Measurements from ENCODE around the gene COX6B2. TPM values are rescaled to one million over a fixed set of nuclear protein-coding genes. Genes with fewer than 3 reads are reported as not detected.

Gene COX6B2
- total RNA-seq, 4 donors from 2014 or later: 0.14 to 4.6 TPM; not detected in 2

GRCh38 chr19:55365245-55365644 is 10.7 kb upstream of the COX6B2 start:
- Histone ChIP-seq H3K4me3 (no peak overlapping the region), H3K27me3 (peaks cover 14 to 15% of the 10 kb centered on the region in 2 donors), H3K4me1 (peaks cover 0 to 13% of the 10 kb centered on the region in 2 donors), H3K9me3 (no peaks in the 10 kb centered on the region), H3K27ac (no peak overlapping the region), H3K36me3 (no peaks in the 10 kb centered on the region)
- TF ChIP-seq CTCF (IDR thresholded peaks at IDR 0.05): no peak
- no peak for TF ChIP-seq POLR2A (IDR thresholded peaks at IDR 0.05)
- intact Hi-C loops (cut with DNase I; ENCODE audit: low total_unique reads): no loop called here
- no peak for DNase-seq

GRCh38 chr19:55362990-55363716 is 8.6 kb upstream of the COX6B2 start, which contains the start of gene GARIN5B:
Gene GARIN5B, minus strand, starts transcription at chr19:55363260. Its CDS starts 194 bp downstream, at chr19:55363066.
- H3K27me3 ChIP-seq: peaks cover 0 to 2% of the 10 kb centered on the region in 2 donors
- H3K36me3 ChIP-seq: no peaks in the 10 kb centered on the region
- no peaks in the 10 kb centered on the region for H3K4me1 ChIP-seq
- no peak within 1 kb of the TSS for H3K27ac ChIP-seq
- H3K4me3 ChIP-seq: no peak within 1 kb of the TSS
- no peak for DNase-seq
- H3K9me3 ChIP-seq: no peaks in the 10 kb centered on the region
- intact Hi-C loops (cut with DNase I; ENCODE audit: low total_unique reads): no loop called here
- TF ChIP-seq POLR2A (IDR thresholded peaks at IDR 0.05): no peak
- TF ChIP-seq CTCF (IDR thresholded peaks at IDR 0.05): no peak

- DNase-seq: no peak
These were observed 7.9 kb upstream of the COX6B2 start for GRCh38 chr19:55362174-55362989.

GRCh38 chr19:55360902-55361301 is 6.4 kb upstream of the COX6B2 start:
- no peak for DNase-seq
- H3K27me3 ChIP-seq: no peaks in the 10 kb centered on the region
- H3K27ac ChIP-seq: no peak overlapping the region
- H3K36me3 ChIP-seq: no peaks in the 10 kb centered on the region
- no peaks in the 10 kb centered on the region for H3K9me3 ChIP-seq
- no peaks in the 10 kb centered on the region for H3K4me1 ChIP-seq
- TF ChIP-seq POLR2A (IDR thresholded peaks at IDR 0.05) (no peak), CTCF (IDR thresholded peaks at IDR 0.05) (no peak)
- no peak overlapping the region for H3K4me3 ChIP-seq
- intact Hi-C loops (cut with DNase I; ENCODE audit: low total_unique reads): no loop called here

More at GRCh38 chr19:55362174-55362989, 7.9 kb upstream of the COX6B2 start:
- no peaks in the 10 kb centered on the region for H3K27me3 ChIP-seq
- H3K27ac ChIP-seq: no peak overlapping the region
- H3K4me1 ChIP-seq: no peaks in the 10 kb centered on the region
- no peak overlapping the region for H3K4me3 ChIP-seq
- TF ChIP-seq CTCF (IDR thresholded peaks at IDR 0.05) (no peak), POLR2A (IDR thresholded peaks at IDR 0.05) (no peak)
- no peaks in the 10 kb centered on the region for H3K36me3 ChIP-seq
- H3K9me3 ChIP-seq: no peaks in the 10 kb centered on the region
- intact Hi-C loops (cut with DNase I; ENCODE audit: low total_unique reads): no loop called here

Measured in uterus (tissue), 4 donors.